WI38 (cell line): Measurements from ENCODE around the gene ADAMTSL4.

Source experiments
- H3K4me3 ChIP-seq: 2 replicates; pipeline ENCODE4 v1.5.1; 2011; ENCODE audit warnings: low read depth, mild to moderate bottlenecking, control low read depth, low read length
- CTCF ChIP-seq: IDR thresholded peaks from 2 replicates; pipeline ENCODE4 v1.5.1; 2012; ENCODE audit warnings: low read depth, mild to moderate bottlenecking, control low read depth, low read length

Gene ADAMTSL4

GRCh38 chr1:150548632-150549495, at the start of gene ADAMTSL4:
Gene ADAMTSL4, plus strand, starts transcription at chr1:150549408. Its CDS starts 2,881 bp downstream, at chr1:150552289.
- TF ChIP-seq CTCF = no peak
- H3K4me3 ChIP-seq = peak within 1 kb of the TSS; percentile 63

- no peak for TF ChIP-seq CTCF
- no peak overlapping the region for H3K4me3 ChIP-seq
Measured at GRCh38 chr1:150505431-150505830, 43.8 kb upstream of the ADAMTSL4 start.

DNA sequence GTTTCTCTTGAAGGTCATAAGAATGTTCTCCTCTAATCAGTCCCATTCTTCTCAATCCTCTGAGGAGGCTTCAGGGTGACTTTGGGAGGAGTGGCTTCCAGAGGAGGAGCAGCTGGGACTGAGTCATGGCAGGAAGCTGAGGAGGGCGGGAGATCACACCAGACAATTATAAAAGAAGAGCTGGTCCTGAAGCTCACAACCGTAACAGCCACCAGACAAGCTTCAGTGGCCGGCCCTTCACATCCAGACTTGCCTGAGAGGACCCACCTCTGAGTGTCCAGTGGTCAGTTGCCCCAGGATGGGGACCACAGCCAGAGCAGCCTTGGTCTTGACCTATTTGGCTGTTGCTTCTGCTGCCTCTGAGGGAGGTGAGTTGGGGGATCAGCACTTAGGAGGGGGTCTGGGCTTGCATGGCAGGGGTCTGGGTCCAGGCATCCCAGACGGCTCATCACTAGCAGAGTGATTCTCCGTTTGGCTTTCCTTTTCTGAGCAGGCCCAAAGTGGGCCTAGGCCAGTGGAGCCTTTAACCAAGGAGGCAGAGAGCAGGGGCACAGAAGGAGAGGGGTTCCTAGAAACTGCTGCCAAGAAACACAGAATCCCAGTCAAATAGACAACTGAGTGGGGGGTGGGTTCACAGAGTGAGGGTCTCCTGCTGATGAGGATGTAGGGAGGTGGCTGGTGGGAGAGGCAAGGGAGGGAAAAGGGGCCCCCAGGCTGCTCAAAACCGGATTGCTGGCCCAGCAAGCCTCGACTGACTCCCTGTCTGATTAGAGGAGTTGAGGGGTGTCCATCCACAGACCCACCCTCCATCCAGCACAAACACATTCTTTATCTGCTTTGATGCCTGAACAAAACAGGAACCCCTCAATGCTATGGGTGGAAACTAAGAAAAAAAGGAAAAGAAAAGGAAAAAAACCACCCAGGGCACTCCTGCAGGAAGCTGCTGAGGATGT, 41.0 kb upstream of the ADAMTSL4 start, which contains the start of gene ECM1:
ECM1 (plus strand) TSS at position 198 of the 953 bp plus-strand sequence; CDS start at position 299, 101 bp downstream.
- peak within 1 kb of the TSS; percentile 65 for H3K4me3 ChIP-seq

DNA sequence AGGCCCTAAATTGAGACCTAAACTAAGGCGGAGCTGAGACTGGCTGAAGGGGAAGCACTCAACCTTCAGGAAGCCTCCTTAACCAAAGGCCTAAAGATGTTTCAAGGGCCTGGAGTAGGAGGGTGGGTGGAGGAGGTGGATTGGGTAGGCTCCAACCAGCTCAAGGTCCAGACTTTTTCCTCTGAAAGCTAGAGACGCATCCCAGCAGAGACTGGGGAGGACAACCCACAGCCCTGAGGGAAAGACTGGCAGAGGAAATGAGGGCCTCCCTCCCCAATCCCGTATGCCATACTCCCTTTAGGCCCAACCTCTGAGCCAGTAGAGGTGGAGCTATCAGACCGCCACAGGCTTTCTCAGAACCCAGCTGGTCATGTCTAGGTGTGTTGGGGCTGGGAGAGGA, 40.2 kb upstream of the ADAMTSL4 start:
- H3K4me3 ChIP-seq = peak overlapping the region; percentile 65
- TF ChIP-seq CTCF = no peak

More for the DNA sequence above, 41.0 kb upstream of the ADAMTSL4 start, which contains the start of gene ECM1:
- TF ChIP-seq CTCF = no peak

DNA sequence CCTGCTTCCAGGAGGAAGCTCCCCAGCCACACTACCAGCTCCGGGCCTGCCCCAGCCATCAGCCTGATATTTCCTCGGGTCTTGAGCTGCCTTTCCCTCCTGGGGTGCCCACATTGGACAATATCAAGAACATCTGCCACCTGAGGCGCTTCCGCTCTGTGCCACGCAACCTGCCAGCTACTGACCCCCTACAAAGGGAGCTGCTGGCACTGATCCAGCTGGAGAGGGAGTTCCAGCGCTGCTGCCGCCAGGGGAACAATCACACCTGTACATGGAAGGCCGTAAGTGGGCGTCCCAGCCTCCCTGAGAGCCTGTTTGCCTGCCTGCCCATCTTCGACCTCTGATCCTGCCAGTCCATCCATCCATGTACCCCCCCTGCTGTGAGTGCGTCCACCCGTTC, 37.7 kb upstream of the ADAMTSL4 start:
- TF ChIP-seq CTCF = no peak
- no peak overlapping the region for H3K4me3 ChIP-seq

DNA sequence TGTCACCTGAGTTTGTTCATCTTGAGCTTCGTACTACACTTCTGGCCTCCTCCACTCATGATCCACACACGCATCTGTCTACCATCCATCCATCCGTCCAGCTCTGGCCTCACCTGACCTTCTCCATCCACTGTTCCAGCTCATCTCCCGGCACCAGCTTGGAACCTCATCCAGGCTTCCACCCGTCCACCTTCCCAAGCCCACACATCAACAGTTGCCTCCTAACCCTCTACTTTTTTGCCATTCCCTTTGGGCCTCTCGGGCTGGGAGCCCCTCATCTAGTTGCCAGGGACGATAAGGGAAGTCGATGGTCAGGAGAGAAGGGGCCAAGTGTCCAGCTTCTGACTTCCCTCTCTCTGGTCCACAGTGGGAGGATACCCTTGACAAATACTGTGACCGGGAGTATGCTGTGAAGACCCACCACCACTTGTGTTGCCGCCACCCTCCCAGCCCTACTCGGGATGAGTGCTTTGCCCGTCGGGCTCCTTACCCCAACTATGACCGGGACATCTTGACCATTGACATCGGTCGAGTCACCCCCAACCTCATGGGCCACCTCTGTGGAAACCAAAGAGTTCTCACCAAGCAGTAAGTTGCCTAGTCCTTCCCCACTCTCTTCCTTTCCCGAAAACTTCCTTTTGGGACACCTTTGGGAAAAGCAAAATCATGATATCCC, 37.1 kb upstream of the ADAMTSL4 start:
- no peak overlapping the region for H3K4me3 ChIP-seq
- TF ChIP-seq CTCF = no peak
